Vagina (tissue), 2 donors: Measurements from ENCODE around the gene RAB8A. TPM values are rescaled to one million over a fixed set of nuclear protein-coding genes. Genes with fewer than 3 reads are reported as not detected.

ENCODE experiments used
- DNase-seq, 2 donors: peaks; one replicate each; pipeline ENCODE4 v3.0.0-alpha.2; 2017; ENCODE audit errors: extremely low spot score in 2 of 2
- H3K27ac ChIP-seq: fragments of 200-600 bp; sonication (generic); one replicate; pipeline ENCODE4 v1.5.1; 2019
- H3K27me3 ChIP-seq: fragments of 200-600 bp; sonication (generic); one replicate; pipeline ENCODE4 v1.5.1; 2019
- H3K36me3 ChIP-seq, 2 donors: fragments of 200-600 bp; sonication (generic); one replicate each; pipeline ENCODE4 v1.5.1; 2017 to 2019
- H3K4me1 ChIP-seq: fragments of 200-600 bp; sonication (generic); one replicate; pipeline ENCODE4 v1.5.1; 2019
- H3K4me3 ChIP-seq, 2 donors: fragments of 200-600 bp; sonication (generic); 1 replicate in 1 of 2; 2 replicates in 1 of 2; pipeline ENCODE4 v1.5.1; 2016 to 2019
- H3K9me3 ChIP-seq: fragments of 200-600 bp; sonication (generic); one replicate; pipeline ENCODE4 v1.5.1; 2019
- POLR2A ChIP-seq, 2 donors: fragments of 450-650 bp; IDR thresholded peaks; one replicate each; pipeline ENCODE4 v1.6.1; 2017; ENCODE audit warnings: antibody characterized with exemption in 2 of 2, mild to moderate bottlenecking in 2 of 2, moderate library complexity in 2 of 2
- POLR2AphosphoS5 ChIP-seq, 2 donors: sonication (generic); formaldehyde crosslinking; IDR thresholded peaks; one replicate each; pipeline ENCODE4 v1.9.0; 2017; ENCODE audit warnings: antibody characterized with exemption in 2 of 2, mild to moderate bottlenecking in 2 of 2, low read depth in 1 of 2; ENCODE audit not compliant: insufficient read depth in 1 of 2
- intact Hi-C: fragments of 100-400 bp; cut with DNase I; formaldehyde crosslinking; loops from one replicate; pipeline ENCODE4 v1.15.1; 2023
- total RNA-seq: library from RNA; depleted of rRNA; stranded (reverse); fragments of >200 nt; gene quantifications from one replicate; pipeline ENCODE4 v1.2.3, GENCODE V29; 2016
- TF ChIP-seq, protein P1 (sequence below), 3 experiments: fragments of 450-650 bp in 2 of 3; fragments of 200-600 bp in 1 of 3; sonication (generic) in 1 of 3; IDR thresholded peaks; one replicate each; pipeline ENCODE4 v1.5.1; 2017 to 2019; ENCODE audit warnings: antibody characterized with exemption in 3 of 3, mild to moderate bottlenecking in 2 of 3, moderate library complexity in 2 of 3

Gene RAB8A
- total RNA-seq, 1 donor from 2014 or later = 30.4 TPM

DNA sequence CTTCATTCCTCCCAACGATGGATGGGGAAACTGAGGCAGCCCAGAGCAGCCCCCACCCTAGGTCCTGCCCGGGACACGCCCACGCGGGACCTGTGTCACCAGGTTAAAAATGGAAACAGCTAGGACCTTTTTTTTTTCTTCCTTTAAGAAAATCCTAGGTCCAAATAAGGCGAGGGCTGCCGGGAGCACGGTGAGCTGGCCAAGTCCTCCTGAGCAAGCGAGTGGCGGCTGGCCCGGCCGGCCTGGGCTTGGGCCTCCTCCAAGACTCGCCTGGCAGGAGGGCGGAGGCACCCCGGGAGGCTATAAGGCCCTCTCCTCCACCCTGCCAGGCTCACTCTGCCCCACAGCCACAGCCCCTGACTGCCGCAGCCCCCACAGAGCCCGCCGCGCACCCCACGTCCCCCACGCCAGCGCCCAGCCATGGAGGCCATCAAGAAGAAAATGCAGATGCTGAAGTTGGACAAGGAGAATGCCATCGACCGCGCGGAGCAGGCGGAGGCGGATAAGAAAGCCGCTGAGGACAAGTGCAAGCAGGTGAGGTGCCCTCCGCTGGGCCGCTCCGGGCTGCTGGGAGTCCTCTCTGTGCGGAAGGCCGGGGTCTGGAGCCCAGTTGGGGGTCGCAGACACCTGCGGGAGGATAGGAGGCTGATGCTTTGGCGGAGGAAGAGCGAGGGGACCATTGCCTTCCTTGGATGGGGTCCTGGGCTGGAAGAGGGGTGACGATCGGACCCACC, 44.3 kb upstream of the RAB8A start:
- DNase-seq = no peak
- peak overlapping the region; percentile 89 for H3K27ac ChIP-seq
- TF ChIP-seq POLR2A (IDR thresholded peaks at IDR 0.05) (peak in 1 of 2 donors; percentile 53), POLR2AphosphoS5 (IDR thresholded peaks at IDR 0.05; ENCODE audit: insufficient read depth in 1 of 2, low read depth in 1 of 2) (peak; percentile 83 to 89)
- TF ChIP-seq, protein P1, sequence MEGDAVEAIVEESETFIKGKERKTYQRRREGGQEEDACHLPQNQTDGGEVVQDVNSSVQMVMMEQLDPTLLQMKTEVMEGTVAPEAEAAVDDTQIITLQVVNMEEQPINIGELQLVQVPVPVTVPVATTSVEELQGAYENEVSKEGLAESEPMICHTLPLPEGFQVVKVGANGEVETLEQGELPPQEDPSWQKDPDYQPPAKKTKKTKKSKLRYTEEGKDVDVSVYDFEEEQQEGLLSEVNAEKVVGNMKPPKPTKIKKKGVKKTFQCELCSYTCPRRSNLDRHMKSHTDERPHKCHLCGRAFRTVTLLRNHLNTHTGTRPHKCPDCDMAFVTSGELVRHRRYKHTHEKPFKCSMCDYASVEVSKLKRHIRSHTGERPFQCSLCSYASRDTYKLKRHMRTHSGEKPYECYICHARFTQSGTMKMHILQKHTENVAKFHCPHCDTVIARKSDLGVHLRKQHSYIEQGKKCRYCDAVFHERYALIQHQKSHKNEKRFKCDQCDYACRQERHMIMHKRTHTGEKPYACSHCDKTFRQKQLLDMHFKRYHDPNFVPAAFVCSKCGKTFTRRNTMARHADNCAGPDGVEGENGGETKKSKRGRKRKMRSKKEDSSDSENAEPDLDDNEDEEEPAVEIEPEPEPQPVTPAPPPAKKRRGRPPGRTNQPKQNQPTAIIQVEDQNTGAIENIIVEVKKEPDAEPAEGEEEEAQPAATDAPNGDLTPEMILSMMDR (IDR thresholded peaks at IDR 0.05) = no peak
- no peaks in the 10 kb centered on the region for H3K36me3 ChIP-seq
- no peaks in the 10 kb centered on the region for H3K9me3 ChIP-seq
- H3K27me3 ChIP-seq = no peaks in the 10 kb centered on the region
- intact Hi-C loops = no loop called here
- H3K4me1 ChIP-seq = peaks cover 62% of the 10 kb centered on the region
- peak overlapping the region; percentile 47 to 69 for H3K4me3 ChIP-seq

DNA sequence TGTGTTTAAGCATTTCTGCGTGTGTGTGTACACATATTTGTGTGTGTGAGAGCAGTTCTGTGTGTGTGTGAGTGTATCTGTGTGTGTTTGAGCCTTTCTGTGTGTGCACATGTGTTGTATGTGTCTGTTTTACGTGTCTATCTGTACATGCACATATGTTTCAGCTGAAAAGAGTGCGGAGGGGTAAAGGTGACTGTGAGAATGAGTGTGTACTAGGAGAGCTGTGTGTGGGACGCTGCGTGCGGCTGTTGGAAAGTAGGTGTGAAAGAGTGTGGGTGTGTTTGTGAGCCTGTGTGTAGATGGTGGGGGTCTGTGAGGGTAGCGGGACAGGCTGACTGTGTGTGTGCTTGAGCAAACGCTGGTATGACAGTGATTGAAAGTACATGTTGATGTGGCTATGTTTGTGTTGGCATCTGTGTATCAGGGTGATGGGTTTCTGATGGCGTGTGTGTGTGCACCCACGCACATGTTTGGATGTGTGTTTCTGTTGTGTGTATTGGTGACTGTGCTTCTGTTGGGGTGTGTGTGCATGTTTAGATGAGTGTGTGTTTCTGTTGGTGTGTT, 42.9 kb upstream of the RAB8A start:
- peaks cover 63% of the 10 kb centered on the region for H3K4me1 ChIP-seq
- peak overlapping the region; percentile 89 for H3K27ac ChIP-seq
- peak overlapping the region; percentile 47 to 69 for H3K4me3 ChIP-seq
- intact Hi-C loops = no loop called here
- no peaks in the 10 kb centered on the region for H3K36me3 ChIP-seq
- no peaks in the 10 kb centered on the region for H3K27me3 ChIP-seq
- H3K9me3 ChIP-seq = no peaks in the 10 kb centered on the region
- DNase-seq = no peak
- TF ChIP-seq POLR2A (IDR thresholded peaks at IDR 0.05) = no peak
- no peak for TF ChIP-seq POLR2AphosphoS5 (IDR thresholded peaks at IDR 0.05; ENCODE audit: insufficient read depth in 1 of 2, low read depth in 1 of 2)
- TF ChIP-seq, protein P1 (IDR thresholded peaks at IDR 0.05) = no peak

DNA sequence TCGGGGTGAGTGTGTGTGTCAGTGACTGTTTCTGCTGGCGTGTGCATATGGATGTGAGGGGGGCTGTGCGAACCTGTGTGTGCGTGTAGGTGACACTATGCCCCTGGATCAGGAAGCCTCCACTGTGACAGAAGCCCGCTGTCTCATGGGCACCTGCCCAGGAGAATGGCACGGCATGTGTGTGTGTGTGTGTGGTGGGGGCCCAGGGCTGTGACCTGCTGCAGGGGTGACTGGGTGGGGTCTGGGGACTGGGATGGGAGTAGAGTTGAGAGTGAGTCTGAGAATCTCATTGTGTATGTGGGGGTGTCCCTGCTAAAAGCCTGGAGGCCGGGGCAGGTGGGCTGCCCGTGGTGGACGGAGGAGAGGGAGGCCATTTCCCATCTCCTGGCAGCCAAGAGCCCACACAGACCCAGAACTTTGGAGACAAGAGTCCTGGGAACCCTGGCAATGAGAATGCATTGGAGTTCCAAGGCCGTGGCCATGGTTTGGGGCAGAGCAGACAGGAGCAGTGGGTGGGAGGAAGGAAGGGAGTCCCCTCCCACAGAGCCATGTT, 41.8 kb upstream of the RAB8A start:
- peak overlapping the region; percentile 47 to 69 for H3K4me3 ChIP-seq
- peak overlapping the region; percentile 89 for H3K27ac ChIP-seq
- TF ChIP-seq POLR2A (IDR thresholded peaks at IDR 0.05) (no peak), POLR2AphosphoS5 (IDR thresholded peaks at IDR 0.05; ENCODE audit: insufficient read depth in 1 of 2, low read depth in 1 of 2) (no peak)
- TF ChIP-seq, protein P1 (IDR thresholded peaks at IDR 0.05) = no peak
- H3K27me3 ChIP-seq = no peaks in the 10 kb centered on the region
- H3K4me1 ChIP-seq = peaks cover 52% of the 10 kb centered on the region
- DNase-seq = peak in 1 of 2 donors; percentile 88
- intact Hi-C loops = loop anchor here (5.0 kb wide), 1 partner anchor 42 kb away; the partner anchor contains the start of gene RAB8A
- H3K9me3 ChIP-seq = no peaks in the 10 kb centered on the region
- H3K36me3 ChIP-seq = no peaks in the 10 kb centered on the region

DNA sequence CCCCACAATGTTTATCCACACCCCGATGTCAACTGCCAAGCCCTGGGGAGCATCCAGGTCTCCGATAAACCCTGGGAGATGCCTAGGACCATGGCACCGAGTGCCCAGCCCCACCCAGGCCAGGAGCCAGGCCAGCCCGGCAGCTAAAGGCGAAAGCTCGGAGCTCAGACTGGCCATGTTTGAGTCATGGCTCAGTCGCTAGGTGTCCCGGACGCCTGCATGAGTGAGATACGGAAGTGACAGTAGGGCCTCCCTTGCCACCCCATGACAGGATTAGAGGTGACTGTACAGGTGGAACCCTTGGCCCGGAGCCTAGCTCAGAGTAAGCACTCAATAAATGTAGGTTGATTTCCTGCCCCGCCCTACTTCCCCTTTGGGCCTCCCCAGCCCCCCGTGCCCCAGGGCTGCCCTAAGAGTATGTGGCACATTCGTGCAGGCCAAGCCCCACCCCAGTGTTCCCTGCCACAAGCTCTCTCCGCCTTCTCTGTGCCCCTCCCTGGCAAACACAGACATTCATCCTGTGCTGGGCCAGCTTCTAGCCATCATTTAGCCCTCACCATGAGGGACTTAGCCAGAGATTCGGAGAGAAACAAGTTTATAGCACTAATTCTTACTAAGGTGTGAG, 41.2 kb upstream of the RAB8A start:
- TF ChIP-seq POLR2A (IDR thresholded peaks at IDR 0.05) = no peak
- peak; percentile 84 to 92 for TF ChIP-seq POLR2AphosphoS5 (IDR thresholded peaks at IDR 0.05; ENCODE audit: insufficient read depth in 1 of 2, low read depth in 1 of 2)
- TF ChIP-seq, protein P1 (IDR thresholded peaks at IDR 0.05) = no peak
- intact Hi-C loops = loop anchor here (5.0 kb wide), 1 partner anchor 42 kb away; the partner anchor contains the start of gene RAB8A
- peak overlapping the region; percentile 47 to 69 for H3K4me3 ChIP-seq
- H3K27ac ChIP-seq = peak overlapping the region; percentile 89
- no peaks in the 10 kb centered on the region for H3K27me3 ChIP-seq
- H3K36me3 ChIP-seq = no peaks in the 10 kb centered on the region
- DNase-seq = peak in 1 of 2 donors; percentile 93
- no peaks in the 10 kb centered on the region for H3K9me3 ChIP-seq
- H3K4me1 ChIP-seq = peaks cover 52% of the 10 kb centered on the region
